Caco-2 (cell line): Measurements from ENCODE around the gene SLFN12L. TPM values are rescaled to one million over a fixed set of nuclear protein-coding genes. Genes with fewer than 3 reads are reported as not detected.

Source experiments
- BruUV-seq: library from RNA; stranded (reverse); fragments of 400-500 nt; replicated peaks from 2 replicates; lab custom pipeline; 2021; lab: Mats Ljungman, UMichigan
- CTCF ChIA-PET: fragments of 300-600 bp; sonication (Branson Sonifier 250); formaldehyde crosslinking; loops from one replicate; lab custom pipeline; 2022; ENCODE audit warnings: antibody characterized with exemption; lab: Charles Lee
- POLR2A ChIA-PET: fragments of 300-600 bp; sonication (Branson Sonifier 250); formaldehyde crosslinking; loops from one replicate; lab custom pipeline; 2022; ENCODE audit warnings: antibody characterized with exemption; lab: Charles Lee
- DNase-seq, 2 experiments: peaks; one replicate each; pipeline versions ENCODE4 v3.0.0 to v3.0.0-alpha.2; 2020 to 2022
- H3K27me3 ChIP-seq: replicated peaks from 2 replicates; pipeline ENCODE4 v1.6.0; 2011; ENCODE audit warnings: low read length; ENCODE audit not compliant: control insufficient read depth, insufficient read depth
- H3K36me3 ChIP-seq: 2 replicates; pipeline ENCODE4 v1.5.1; 2011; ENCODE audit warnings: low read length; ENCODE audit not compliant: control insufficient read depth, insufficient read depth
- H3K4me1 ChIP-seq: fragments of 250-450 bp; sonication (Bioruptor Pico); 2 replicates; pipeline ENCODE4 v1.5.1; 2020; ENCODE audit warnings: mild to moderate bottlenecking
- H3K4me3 ChIP-seq: 2 replicates; pipeline ENCODE4 v1.5.1; 2011; ENCODE audit warnings: low read depth, mild to moderate bottlenecking, control low read depth, low read length
- H3K9me3 ChIP-seq: fragments of 250-450 bp; sonication (Bioruptor Pico); 2 replicates; pipeline ENCODE4 v1.5.1; 2020; ENCODE audit warnings: mild to moderate bottlenecking, moderate library complexity
- H3K27ac Mint-ChIP-seq: one replicate; pipeline ENCODE4 v1.8.0; 2022; ENCODE audit warnings: mixed read lengths; ENCODE audit not compliant: unreplicated experiment
- H3K27me3 Mint-ChIP-seq: one replicate; pipeline ENCODE4 v1.8.0; 2022; ENCODE audit warnings: mixed read lengths; ENCODE audit not compliant: insufficient read depth, unreplicated experiment
- H3K36me3 Mint-ChIP-seq: one replicate; pipeline ENCODE4 v1.8.0; 2022; ENCODE audit warnings: mild to moderate bottlenecking, mixed read lengths; ENCODE audit not compliant: insufficient read depth, unreplicated experiment
- H3K4me1 Mint-ChIP-seq: one replicate; pipeline ENCODE4 v1.8.0; 2022; ENCODE audit warnings: low read depth, mixed read lengths; ENCODE audit not compliant: unreplicated experiment
- H3K4me3 Mint-ChIP-seq: one replicate; pipeline ENCODE4 v1.8.0; 2022; ENCODE audit warnings: mild to moderate bottlenecking, moderate library complexity, mixed read lengths; ENCODE audit not compliant: unreplicated experiment
- H3K9me3 Mint-ChIP-seq: one replicate; pipeline ENCODE4 v1.8.0; 2022; ENCODE audit warnings: mixed read lengths; ENCODE audit not compliant: unreplicated experiment
- intact Hi-C: fragments of 100-400 bp; cut with micrococcal nuclease; formaldehyde crosslinking; loops from one replicate; pipeline ENCODE4 v1.10.0; 2022; ENCODE audit not compliant: unreplicated experiment
- total RNA-seq: library from RNA; stranded (reverse); gene quantifications from 2 replicates; pipeline ENCODE4 v1.2.3, GENCODE V29; 2022
- TF ChIP-seq, protein P1 (sequence below), 2 experiments: fragments of 200-600 bp in 1 of 2; IDR thresholded peaks; 1 replicate in 1 of 2; 2 replicates in 1 of 2; pipeline versions ENCODE4 v1.5.1 to v1.8.0; 2011 to 2022; ENCODE audit warnings: antibody characterized with exemption in 1 of 2, control low read depth in 1 of 2, inconsistent platforms in 1 of 2, low read depth in 1 of 2, low read length in 1 of 2, mild to moderate bottlenecking in 1 of 2, moderate library complexity in 1 of 2; ENCODE audit not compliant: insufficient read depth in 1 of 2, severe bottlenecking in 1 of 2, unreplicated experiment in 1 of 2

Gene SLFN12L
- total RNA-seq, 1 experiment from 2014 or later, result not detected

DNA sequence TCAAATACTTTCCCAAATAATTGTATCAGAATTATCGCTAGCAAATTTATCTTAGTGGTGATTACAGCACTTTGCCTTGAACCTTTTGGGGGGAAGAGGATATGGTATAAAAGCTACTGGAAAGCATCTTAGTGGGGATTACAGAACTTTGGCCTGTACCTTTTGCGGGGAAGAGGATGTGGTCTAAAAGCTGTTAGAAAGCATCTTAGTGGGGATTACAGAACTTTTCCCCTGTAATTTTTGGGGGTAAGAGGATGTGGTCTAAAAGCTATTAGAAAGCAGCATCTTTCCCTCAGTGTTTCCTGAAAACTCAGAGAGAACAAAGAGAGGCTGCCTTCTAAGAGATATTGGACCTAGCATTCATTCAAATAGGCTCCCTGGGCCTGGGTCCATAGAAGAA, 109.2 kb downstream of the SLFN12L start:
- Histone ChIP-seq H3K9me3 (no peaks in the 10 kb centered on the region; the same call in 1 of the 2 replicates), H3K4me1 (peaks cover 2% of the 10 kb centered on the region), H3K4me3 (no peak overlapping the region), H3K36me3 (no peaks in the 10 kb centered on the region), H3K27me3 (no peaks in the 10 kb centered on the region)
- CTCF ChIA-PET, result no interaction called here
- H3K36me3 Mint-ChIP-seq, result no peaks in the 10 kb centered on the region
- H3K9me3 Mint-ChIP-seq, result peaks cover 17% of the 10 kb centered on the region
- POLR2A ChIA-PET, result no interaction called here
- intact Hi-C loops, result no loop called here
- H3K4me1 Mint-ChIP-seq, result peaks cover under 1% of the 10 kb centered on the region
- DNase-seq, result no peak
- H3K27ac Mint-ChIP-seq, result no peak overlapping the region
- H3K4me3 Mint-ChIP-seq, result no peak overlapping the region
- H3K27me3 Mint-ChIP-seq, result peaks cover 16% of the 10 kb centered on the region
- BruUV-seq, result no TSS peak
- TF ChIP-seq, protein P1, sequence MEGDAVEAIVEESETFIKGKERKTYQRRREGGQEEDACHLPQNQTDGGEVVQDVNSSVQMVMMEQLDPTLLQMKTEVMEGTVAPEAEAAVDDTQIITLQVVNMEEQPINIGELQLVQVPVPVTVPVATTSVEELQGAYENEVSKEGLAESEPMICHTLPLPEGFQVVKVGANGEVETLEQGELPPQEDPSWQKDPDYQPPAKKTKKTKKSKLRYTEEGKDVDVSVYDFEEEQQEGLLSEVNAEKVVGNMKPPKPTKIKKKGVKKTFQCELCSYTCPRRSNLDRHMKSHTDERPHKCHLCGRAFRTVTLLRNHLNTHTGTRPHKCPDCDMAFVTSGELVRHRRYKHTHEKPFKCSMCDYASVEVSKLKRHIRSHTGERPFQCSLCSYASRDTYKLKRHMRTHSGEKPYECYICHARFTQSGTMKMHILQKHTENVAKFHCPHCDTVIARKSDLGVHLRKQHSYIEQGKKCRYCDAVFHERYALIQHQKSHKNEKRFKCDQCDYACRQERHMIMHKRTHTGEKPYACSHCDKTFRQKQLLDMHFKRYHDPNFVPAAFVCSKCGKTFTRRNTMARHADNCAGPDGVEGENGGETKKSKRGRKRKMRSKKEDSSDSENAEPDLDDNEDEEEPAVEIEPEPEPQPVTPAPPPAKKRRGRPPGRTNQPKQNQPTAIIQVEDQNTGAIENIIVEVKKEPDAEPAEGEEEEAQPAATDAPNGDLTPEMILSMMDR (IDR thresholded peaks at IDR 0.05; ENCODE audit: insufficient read depth in 1 of 2, low read depth in 1 of 2, low read length in 1 of 2, severe bottlenecking in 1 of 2, unreplicated experiment in 1 of 2), result no peak

DNA sequence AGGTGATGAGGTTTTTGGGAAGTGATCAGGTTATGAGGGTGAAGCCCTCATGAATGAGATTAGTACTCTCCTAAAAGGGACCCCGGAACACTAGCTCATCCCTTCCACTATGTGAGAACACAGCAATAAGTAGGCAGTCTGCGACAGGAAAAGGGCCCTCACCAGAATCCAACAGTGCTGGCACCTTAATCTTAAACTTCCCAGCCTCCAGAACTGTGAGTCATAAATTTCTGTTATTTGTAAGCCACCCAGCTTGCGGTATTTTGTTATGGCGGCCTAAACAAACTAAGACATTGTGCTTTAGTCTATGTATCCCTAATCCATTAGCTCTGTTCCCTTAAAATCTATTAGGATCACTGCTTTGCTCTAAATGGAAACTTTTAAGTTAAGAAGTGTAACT, 113.7 kb downstream of the SLFN12L start:
- TF ChIP-seq, protein P1 (IDR thresholded peaks at IDR 0.05; ENCODE audit: insufficient read depth in 1 of 2, low read depth in 1 of 2, low read length in 1 of 2, severe bottlenecking in 1 of 2, unreplicated experiment in 1 of 2), result no peak
- CTCF ChIA-PET, result no interaction called here
- intact Hi-C loops, result no loop called here
- POLR2A ChIA-PET, result no interaction called here
- no peak for DNase-seq
- Mint-ChIP-seq H3K4me3 (no peak overlapping the region), H3K27me3 (peaks cover 24% of the 10 kb centered on the region), H3K36me3 (no peaks in the 10 kb centered on the region), H3K9me3 (no peaks in the 10 kb centered on the region), H3K4me1 (no peaks in the 10 kb centered on the region), H3K27ac (no peak overlapping the region)
- BruUV-seq, result no TSS peak
- Histone ChIP-seq H3K27me3 (no peaks in the 10 kb centered on the region), H3K36me3 (no peaks in the 10 kb centered on the region), H3K9me3 (no peaks in the 10 kb centered on the region; the same call in 1 of the 2 replicates), H3K4me3 (no peak overlapping the region), H3K4me1 (no peaks in the 10 kb centered on the region)

Other genes starting within 250 kb of the SLFN12L start
- not detected in 2 replicates for gene SLFN11, start 164.1 kb downstream of the SLFN12L start, total RNA-seq
- not detected in 2 replicates for gene SLFN12, start 105.2 kb downstream of the SLFN12L start, total RNA-seq
- not detected in 2 replicates for gene SLFN13, start 88.9 kb downstream of the SLFN12L start, total RNA-seq
- not detected in 2 replicates for gene SLFN14, start 23.1 kb upstream of the SLFN12L start, total RNA-seq
- 4.8 and 5.1 TPM in 2 replicates for gene PEX12, start 40.9 kb upstream of the SLFN12L start, total RNA-seq
- 221 and 228 TPM in 2 replicates for gene AP2B1, start 49.6 kb upstream of the SLFN12L start, total RNA-seq
- 11.4 and 13.3 TPM in 2 replicates for gene RASL10B, start 194.0 kb upstream of the SLFN12L start, total RNA-seq
- not detected in 2 replicates for gene GAS2L2, start 215.6 kb upstream of the SLFN12L start, total RNA-seq
- gene C17orf50, start 223.2 kb upstream of the SLFN12L start, total RNA-seq, result not detected in 2 replicates